Cerebellar cortex (tissue), 1 donor: Measurements from ENCODE around the gene INS.

Source experiments
- DNase-seq: peaks from one replicate; pipeline ENCODE4 v3.0.0-alpha.2; 2015; ENCODE audit warnings: low spot score

The INS gene

GRCh38 chr11:2164861-2165555 is 4.0 kb upstream of the INS start:
- no peak for DNase-seq

- no peak for DNase-seq
These were observed 3.1 kb upstream of the INS start for GRCh38 chr11:2164081-2164480.

- no peak for DNase-seq
These were observed 2.5 kb upstream of the INS start for GRCh38 chr11:2163428-2163978.

GRCh38 chr11:2159536-2160413 is 1.2 kb downstream of the INS start:
- no peak for DNase-seq

GRCh38 chr11:2158966-2159365 is 2.0 kb downstream of the INS start:
- no peak for DNase-seq

GRCh38 chr11:2158296-2158737 is 2.7 kb downstream of the INS start:
- DNase-seq: no peak

GRCh38 chr11:2157294-2158040 is 3.5 kb downstream of the INS start:
- DNase-seq: no peak

GRCh38 chr11:2156416-2157182 is 4.4 kb downstream of the INS start:
- peak; percentile 58 for DNase-seq

GRCh38 chr11:2155511-2155910 is 5.5 kb downstream of the INS start:
- no peak for DNase-seq

GRCh38 chr11:2154889-2155288 is 6.1 kb downstream of the INS start:
- no peak for DNase-seq

GRCh38 chr11:2154195-2154585 is 6.8 kb downstream of the INS start:
- no peak for DNase-seq

GRCh38 chr11:2153581-2154194 is 7.3 kb downstream of the INS start:
- DNase-seq: no peak

GRCh38 chr11:2151500-2152257 is 9.3 kb downstream of the INS start:
- DNase-seq: peak; percentile 83

- peak; percentile 46 for DNase-seq
These were observed 10.9 kb downstream of the INS start for GRCh38 chr11:2149864-2150847.

- no peak for DNase-seq
These were observed 11.5 kb downstream of the INS start for GRCh38 chr11:2149460-2149859.

- DNase-seq: no peak
These were observed 12.4 kb downstream of the INS start for GRCh38 chr11:2148595-2148994.

- DNase-seq: no peak
These were observed 13.6 kb downstream of the INS start for GRCh38 chr11:2147391-2147790.

- DNase-seq: no peak
These were observed 15.0 kb downstream of the INS start for GRCh38 chr11:2146051-2146450.
